Measurements from ENCODE around the gene GARIN3.

GARIN3 gene

GRCh38 chr5:157184117-157184670 is 18.1 kb upstream of the GARIN3 start:
- DNase-seq: no peak

- DNase-seq: no peak
These were observed 16.2 kb upstream of the GARIN3 start for GRCh38 chr5:157182143-157182757.

- DNase-seq: no peak
These were observed 14.6 kb upstream of the GARIN3 start, which contains the start of gene ITK for GRCh38 chr5:157180374-157181264. TSS of gene ITK (plus strand) at chr5:157180840. CDS start at chr5:157180978, 138 bp downstream.

- DNase-seq: no peak
These were observed 12.9 kb upstream of the GARIN3 start for GRCh38 chr5:157178966-157179365.

GRCh38 chr5:157177953-157178352 is 11.9 kb upstream of the GARIN3 start:
- no peak for DNase-seq

- no peak for DNase-seq
These were observed 9.1 kb upstream of the GARIN3 start for GRCh38 chr5:157175071-157175612.

GRCh38 chr5:157172403-157172802 is 6.3 kb upstream of the GARIN3 start:
- no peak for DNase-seq

- DNase-seq: no peak
These were observed 2.2 kb upstream of the GARIN3 start for GRCh38 chr5:157168286-157168685.

- DNase-seq: no peak
These were observed 1.2 kb upstream of the GARIN3 start for GRCh38 chr5:157167214-157167621.

- no peak for DNase-seq
These were observed 396 bp downstream of the GARIN3 start for GRCh38 chr5:157165668-157166067.

GRCh38 chr5:157165261-157165660 is 803 bp downstream of the GARIN3 start:
- no peak for DNase-seq

GRCh38 chr5:157164521-157164920 is 1.5 kb downstream of the GARIN3 start:
- DNase-seq: no peak

- no peak for DNase-seq
These were observed 3.0 kb downstream of the GARIN3 start for GRCh38 chr5:157162919-157163510.

- DNase-seq: no peak
These were observed 4.1 kb downstream of the GARIN3 start for GRCh38 chr5:157161996-157162395.

GRCh38 chr5:157160001-157160400 is 6.1 kb downstream of the GARIN3 start:
- DNase-seq: no peak

- no peak for DNase-seq
These were observed 6.8 kb downstream of the GARIN3 start for GRCh38 chr5:157159209-157159751.

- DNase-seq: no peak
These were observed 8.7 kb downstream of the GARIN3 start for GRCh38 chr5:157157293-157157891.

GRCh38 chr5:157155297-157155696 is 10.8 kb downstream of the GARIN3 start:
- DNase-seq: no peak

- no peak for DNase-seq
These were observed 15.1 kb downstream of the GARIN3 start for GRCh38 chr5:157150995-157151394.

- DNase-seq: no peak
These were observed 17.1 kb downstream of the GARIN3 start for GRCh38 chr5:157148734-157149615.

All from SIG-M5 (cell line).